ENCODE results near the gene FEN1. TPM values are rescaled to one million over a fixed set of nuclear protein-coding genes. Genes with fewer than 3 reads are reported as not detected.

Gene FEN1
- total RNA-seq, 1 donor from 2014 or later = 51.8 TPM

GRCh38 chr11:61812736-61813411 lies 20.2 kb downstream of the FEN1 start:
- Histone ChIP-seq H3K4me2 (no peak overlapping the region), H3K9ac (no peak overlapping the region), H3K27ac (no peak overlapping the region), H3F3A (ENCODE audit: low read depth) (peaks cover 46% of the 10 kb centered on the region), H2AFZ (replicated peaks) (no peak overlapping the region), H3K27me3 (no peaks in the 10 kb centered on the region), H4K20me1 (ENCODE audit: low read depth) (peaks cover 18% of the 10 kb centered on the region), H3K4me3 (no peak overlapping the region), H3K9me3 (ENCODE audit: low read depth) (no peaks in the 10 kb centered on the region), H3K4me1 (peaks cover 12% of the 10 kb centered on the region), H3K79me2 (ENCODE audit: low read depth) (peaks cover 64% of the 10 kb centered on the region), H3K36me3 (peaks cover 14% of the 10 kb centered on the region)
- TF ChIP-seq, protein P1, sequence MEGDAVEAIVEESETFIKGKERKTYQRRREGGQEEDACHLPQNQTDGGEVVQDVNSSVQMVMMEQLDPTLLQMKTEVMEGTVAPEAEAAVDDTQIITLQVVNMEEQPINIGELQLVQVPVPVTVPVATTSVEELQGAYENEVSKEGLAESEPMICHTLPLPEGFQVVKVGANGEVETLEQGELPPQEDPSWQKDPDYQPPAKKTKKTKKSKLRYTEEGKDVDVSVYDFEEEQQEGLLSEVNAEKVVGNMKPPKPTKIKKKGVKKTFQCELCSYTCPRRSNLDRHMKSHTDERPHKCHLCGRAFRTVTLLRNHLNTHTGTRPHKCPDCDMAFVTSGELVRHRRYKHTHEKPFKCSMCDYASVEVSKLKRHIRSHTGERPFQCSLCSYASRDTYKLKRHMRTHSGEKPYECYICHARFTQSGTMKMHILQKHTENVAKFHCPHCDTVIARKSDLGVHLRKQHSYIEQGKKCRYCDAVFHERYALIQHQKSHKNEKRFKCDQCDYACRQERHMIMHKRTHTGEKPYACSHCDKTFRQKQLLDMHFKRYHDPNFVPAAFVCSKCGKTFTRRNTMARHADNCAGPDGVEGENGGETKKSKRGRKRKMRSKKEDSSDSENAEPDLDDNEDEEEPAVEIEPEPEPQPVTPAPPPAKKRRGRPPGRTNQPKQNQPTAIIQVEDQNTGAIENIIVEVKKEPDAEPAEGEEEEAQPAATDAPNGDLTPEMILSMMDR (IDR thresholded peaks at IDR 0.05) = no peak
- TF ChIP-seq EZH2phosphoT487 (IDR thresholded peaks at IDR 0.05) = no peak
- TF ChIP-seq EZH2 (IDR thresholded peaks at IDR 0.05) = no peak
- Mint-ChIP-seq H3K36me3 (peaks cover 47% of the 10 kb centered on the region), H3K27ac (peak overlapping the region; percentile 57), H3K9me3 (peaks cover 7% of the 10 kb centered on the region), H3K4me3 (no peak overlapping the region), H3K4me1 (peaks cover 18% of the 10 kb centered on the region), H3K27me3 (ENCODE audit: insufficient read depth, low read depth) (peaks cover 2% of the 10 kb centered on the region)
- no peak for DNase-seq (ENCODE audit: low spot score)

- peak overlapping the region; percentile 78 for H3K4me2 ChIP-seq
- peaks cover 2% of the 10 kb centered on the region for H3K27me3 Mint-ChIP-seq (ENCODE audit: insufficient read depth, low read depth)
- peaks cover 7% of the 10 kb centered on the region for H3K9me3 Mint-ChIP-seq
- H3K9me3 ChIP-seq (ENCODE audit: low read depth) = no peaks in the 10 kb centered on the region
- peak overlapping the region; percentile 95 for H3K4me3 Mint-ChIP-seq
- H3F3A ChIP-seq (ENCODE audit: low read depth) = peaks cover 46% of the 10 kb centered on the region
- H3K4me1 Mint-ChIP-seq = peaks cover 25% of the 10 kb centered on the region
- peaks cover 78% of the 10 kb centered on the region for H3K79me2 ChIP-seq (ENCODE audit: low read depth)
- H3K9ac ChIP-seq = no peak overlapping the region
- peak overlapping the region; percentile 67 for H3K4me3 ChIP-seq
- peaks cover 7% of the 10 kb centered on the region for H3K36me3 ChIP-seq
- H3K4me1 ChIP-seq = peaks cover 15% of the 10 kb centered on the region
- no peak for TF ChIP-seq EZH2 (IDR thresholded peaks at IDR 0.05)
- TF ChIP-seq EZH2phosphoT487 (IDR thresholded peaks at IDR 0.05) = no peak
- TF ChIP-seq, protein P1 (IDR thresholded peaks at IDR 0.05) = no peak
- H3K27ac Mint-ChIP-seq = peak overlapping the region; percentile 100
- no peak overlapping the region for H2AFZ ChIP-seq (replicated peaks)
- DNase-seq (ENCODE audit: low spot score) = peak; percentile 64
- H3K36me3 Mint-ChIP-seq = peaks cover 39% of the 10 kb centered on the region
- H4K20me1 ChIP-seq (ENCODE audit: low read depth) = peaks cover 13% of the 10 kb centered on the region
- no peaks in the 10 kb centered on the region for H3K27me3 ChIP-seq
- peak overlapping the region; percentile 95 for H3K27ac ChIP-seq
Observed at GRCh38 chr11:61814247-61814957, 21.7 kb downstream of the FEN1 start.

DNA sequence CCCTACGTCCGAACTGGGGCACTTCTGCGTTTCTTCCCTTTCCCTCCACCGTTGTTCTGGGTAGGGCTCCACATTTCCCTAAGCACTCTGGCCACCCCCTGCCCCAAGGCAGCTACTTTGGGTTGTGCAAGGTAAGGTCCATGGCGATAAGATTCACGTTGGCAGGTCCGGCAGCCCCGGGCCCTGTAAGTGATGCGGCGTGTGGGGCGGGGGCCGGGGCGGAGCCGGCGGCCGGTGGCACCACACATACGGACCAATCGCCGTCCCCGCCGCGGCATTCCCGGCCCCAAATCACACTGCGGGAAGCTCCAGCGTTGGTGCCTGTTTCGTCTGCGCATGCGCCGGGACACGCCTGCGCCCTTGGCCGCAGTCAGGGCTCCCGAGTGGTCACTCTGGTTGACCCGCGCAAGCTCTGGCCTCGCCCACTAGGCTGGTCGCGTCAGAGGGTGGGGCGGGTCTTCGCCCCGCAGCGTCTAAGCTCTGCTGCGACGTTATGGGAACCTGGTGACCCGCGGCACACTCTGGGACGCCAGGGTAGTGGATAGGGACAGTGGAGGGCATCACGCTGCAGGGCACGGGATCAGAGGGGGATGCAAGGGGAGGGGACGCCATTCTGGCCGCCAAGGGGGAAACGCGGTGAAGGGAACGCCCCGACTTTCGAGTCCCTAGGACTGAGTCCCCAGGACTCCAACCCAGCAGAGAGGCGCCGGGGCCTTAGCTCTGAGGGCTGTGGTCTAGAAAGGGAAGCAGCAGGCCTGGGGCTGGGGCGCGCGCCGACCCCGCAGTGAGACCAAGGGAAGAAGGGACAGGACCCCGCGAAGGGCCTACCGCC lies 22.5 kb downstream of the FEN1 start:
- no peaks in the 10 kb centered on the region for H3K27me3 ChIP-seq
- DNase-seq (ENCODE audit: low spot score) = peak; percentile 99
- H3K36me3 Mint-ChIP-seq = peaks cover 32% of the 10 kb centered on the region
- H3K9ac ChIP-seq = peak overlapping the region; percentile 69
- H3K4me3 Mint-ChIP-seq = peak overlapping the region; percentile 95
- peak overlapping the region; percentile 78 for H3K4me2 ChIP-seq
- H3K4me1 Mint-ChIP-seq = peaks cover 25% of the 10 kb centered on the region
- no peaks in the 10 kb centered on the region for H3K36me3 ChIP-seq
- peaks cover 6% of the 10 kb centered on the region for H4K20me1 ChIP-seq (ENCODE audit: low read depth)
- peaks cover 15% of the 10 kb centered on the region for H3K4me1 ChIP-seq
- H2AFZ ChIP-seq (replicated peaks) = no peak overlapping the region
- H3F3A ChIP-seq (ENCODE audit: low read depth) = peaks cover 46% of the 10 kb centered on the region
- peak overlapping the region; percentile 67 for H3K4me3 ChIP-seq
- peak overlapping the region; percentile 95 for H3K27ac ChIP-seq
- H3K27ac Mint-ChIP-seq = peak overlapping the region; percentile 100
- TF ChIP-seq EZH2 (IDR thresholded peaks at IDR 0.05) = no peak
- TF ChIP-seq, protein P1 (IDR thresholded peaks at IDR 0.05) = no peak
- TF ChIP-seq EZH2phosphoT487 (IDR thresholded peaks at IDR 0.05) = no peak
- H3K27me3 Mint-ChIP-seq (ENCODE audit: insufficient read depth, low read depth) = peaks cover 2% of the 10 kb centered on the region
- no peaks in the 10 kb centered on the region for H3K9me3 ChIP-seq (ENCODE audit: low read depth)
- peaks cover 7% of the 10 kb centered on the region for H3K9me3 Mint-ChIP-seq
- H3K79me2 ChIP-seq (ENCODE audit: low read depth) = peaks cover 78% of the 10 kb centered on the region

Data from neural progenitor cell (in vitro differentiated cells).